ENCODE results near the gene MACO1.

Gene MACO1

GRCh38 chr1:25526753-25527152 lies 96.1 kb downstream of the MACO1 start:
- DNase-seq (ENCODE audit: low read depth): no peak
- H3K4me3 ChIP-seq (ENCODE audit: control insufficient read depth, low read depth, low read length): no peak overlapping the region
- no peak for TF ChIP-seq CTCF (IDR thresholded peaks at IDR 0.05; ENCODE audit: control insufficient read depth, insufficient read depth, low read depth, low read length, missing control alignments)

GRCh38 chr1:25527226-25527846 lies 96.6 kb downstream of the MACO1 start:
- TF ChIP-seq CTCF (IDR thresholded peaks at IDR 0.05; ENCODE audit: control insufficient read depth, insufficient read depth, low read depth, low read length, missing control alignments): no peak
- no peak overlapping the region for H3K4me3 ChIP-seq (ENCODE audit: control insufficient read depth, low read depth, low read length)
- DNase-seq (ENCODE audit: low read depth): no peak

GRCh38 chr1:25527946-25528595 lies 97.4 kb downstream of the MACO1 start:
- DNase-seq (ENCODE audit: low read depth): no peak
- no peak overlapping the region for H3K4me3 ChIP-seq (ENCODE audit: control insufficient read depth, low read depth, low read length)
- TF ChIP-seq CTCF (IDR thresholded peaks at IDR 0.05; ENCODE audit: control insufficient read depth, insufficient read depth, low read depth, low read length, missing control alignments): no peak

GRCh38 chr1:25528881-25529517 lies 98.3 kb downstream of the MACO1 start:
- TF ChIP-seq CTCF (IDR thresholded peaks at IDR 0.05; ENCODE audit: control insufficient read depth, insufficient read depth, low read depth, low read length, missing control alignments): no peak
- H3K4me3 ChIP-seq (ENCODE audit: control insufficient read depth, low read depth, low read length): no peak overlapping the region
- no peak for DNase-seq (ENCODE audit: low read depth)

GRCh38 chr1:25529518-25530185 lies 99.0 kb downstream of the MACO1 start:
- TF ChIP-seq CTCF (IDR thresholded peaks at IDR 0.05; ENCODE audit: control insufficient read depth, insufficient read depth, low read depth, low read length, missing control alignments): no peak
- no peak overlapping the region for H3K4me3 ChIP-seq (ENCODE audit: control insufficient read depth, low read depth, low read length)
- no peak for DNase-seq (ENCODE audit: low read depth)

GRCh38 chr1:25530186-25531081 lies 99.7 kb downstream of the MACO1 start:
- H3K4me3 ChIP-seq (ENCODE audit: control insufficient read depth, low read depth, low read length): no peak overlapping the region
- no peak for TF ChIP-seq CTCF (IDR thresholded peaks at IDR 0.05; ENCODE audit: control insufficient read depth, insufficient read depth, low read depth, low read length, missing control alignments)
- no peak for DNase-seq (ENCODE audit: low read depth)

Data from AG09309 (cell line).